Stomach (tissue), 4 donors: Measurements from ENCODE around the gene ARMC10.

Experiments used
- EP300 ChIP-seq: sonication (generic); formaldehyde crosslinking; IDR thresholded peaks from one replicate; pipeline ENCODE4 v1.6.1; 2017; ENCODE audit warnings: antibody characterized with exemption
- POLR2A ChIP-seq, 4 donors: fragments of 450-650 bp; IDR thresholded peaks; one replicate each; pipeline ENCODE4 v1.6.1; 2016; ENCODE audit warnings: antibody characterized with exemption in 4 of 4, control low read depth in 2 of 4, mild to moderate bottlenecking in 1 of 4, moderate library complexity in 1 of 4
- POLR2AphosphoS5 ChIP-seq, 3 donors: sonication (generic); formaldehyde crosslinking; IDR thresholded peaks; one replicate each; pipeline ENCODE4 v1.6.1; 2016; ENCODE audit warnings: antibody characterized with exemption in 3 of 3
- TF ChIP-seq, protein P1 (sequence below), 7 experiments: fragments of 450-650 bp in 4 of 7; fragments of 200-600 bp in 3 of 7; sonication (generic) in 3 of 7; IDR thresholded peaks; one replicate each; pipeline ENCODE4 v1.5.1; 2016 to 2019; ENCODE audit warnings: antibody characterized with exemption in 7 of 7, control low read depth in 2 of 7, mild to moderate bottlenecking in 1 of 7

DNA sequence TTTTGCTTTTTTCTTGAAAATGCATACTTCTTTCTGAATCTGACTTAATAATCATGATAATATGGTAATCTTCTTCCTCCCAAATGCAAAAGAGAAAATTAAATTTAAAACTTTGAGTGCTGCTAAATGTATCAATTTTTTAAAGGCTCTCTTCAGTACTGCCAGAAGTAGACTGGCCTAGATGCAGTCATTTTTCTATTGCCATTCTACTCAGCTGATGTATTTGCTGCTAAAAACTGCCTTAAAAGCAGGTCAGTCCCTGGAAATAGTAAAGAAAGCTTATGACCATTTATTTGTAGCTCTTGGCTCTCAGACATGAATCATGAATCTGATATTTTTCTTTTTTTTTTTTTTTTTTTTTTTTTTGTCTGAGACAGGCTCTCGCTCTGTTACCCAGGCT is 45.4 kb downstream of the ARMC10 start:
- TF ChIP-seq, protein P1, sequence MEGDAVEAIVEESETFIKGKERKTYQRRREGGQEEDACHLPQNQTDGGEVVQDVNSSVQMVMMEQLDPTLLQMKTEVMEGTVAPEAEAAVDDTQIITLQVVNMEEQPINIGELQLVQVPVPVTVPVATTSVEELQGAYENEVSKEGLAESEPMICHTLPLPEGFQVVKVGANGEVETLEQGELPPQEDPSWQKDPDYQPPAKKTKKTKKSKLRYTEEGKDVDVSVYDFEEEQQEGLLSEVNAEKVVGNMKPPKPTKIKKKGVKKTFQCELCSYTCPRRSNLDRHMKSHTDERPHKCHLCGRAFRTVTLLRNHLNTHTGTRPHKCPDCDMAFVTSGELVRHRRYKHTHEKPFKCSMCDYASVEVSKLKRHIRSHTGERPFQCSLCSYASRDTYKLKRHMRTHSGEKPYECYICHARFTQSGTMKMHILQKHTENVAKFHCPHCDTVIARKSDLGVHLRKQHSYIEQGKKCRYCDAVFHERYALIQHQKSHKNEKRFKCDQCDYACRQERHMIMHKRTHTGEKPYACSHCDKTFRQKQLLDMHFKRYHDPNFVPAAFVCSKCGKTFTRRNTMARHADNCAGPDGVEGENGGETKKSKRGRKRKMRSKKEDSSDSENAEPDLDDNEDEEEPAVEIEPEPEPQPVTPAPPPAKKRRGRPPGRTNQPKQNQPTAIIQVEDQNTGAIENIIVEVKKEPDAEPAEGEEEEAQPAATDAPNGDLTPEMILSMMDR (IDR thresholded peaks at IDR 0.05): no peak
- TF ChIP-seq EP300: no peak
- no peak for TF ChIP-seq POLR2AphosphoS5 (IDR thresholded peaks at IDR 0.05)
- TF ChIP-seq POLR2A (IDR thresholded peaks at IDR 0.05): no peak
